Measurements from ENCODE around the gene HOATZ. TPM values are rescaled to one million over a fixed set of nuclear protein-coding genes. Genes with fewer than 3 reads are reported as not detected.

HOATZ gene
- total RNA-seq, 1 donor from 2014 or later, result not detected

DNA sequence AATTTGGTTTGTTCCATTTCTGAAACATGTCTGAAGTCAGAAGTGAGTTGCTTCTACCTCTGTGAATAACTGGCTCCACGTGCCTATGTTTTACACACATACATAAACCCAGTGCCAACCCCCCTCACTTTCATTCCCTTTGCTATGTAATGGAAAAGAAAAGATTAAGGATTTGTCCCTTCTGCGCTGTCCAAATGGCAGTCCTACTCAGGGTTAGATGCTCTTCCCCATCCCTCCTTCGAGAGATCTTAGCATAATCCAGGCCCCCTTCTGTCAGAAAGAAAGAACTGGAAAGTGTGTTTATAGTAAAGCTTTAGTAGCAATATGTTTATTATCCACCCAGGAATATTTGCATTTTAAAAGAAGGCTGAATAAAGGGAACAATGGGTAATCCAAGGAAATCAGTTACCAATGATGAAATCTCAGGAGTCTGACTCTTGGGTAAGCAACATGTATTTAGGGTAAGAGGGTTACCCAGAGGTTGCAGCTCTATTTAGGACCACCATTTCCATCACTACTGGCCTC, 22.8 kb downstream of the HOATZ start:
- TF ChIP-seq, protein P1, sequence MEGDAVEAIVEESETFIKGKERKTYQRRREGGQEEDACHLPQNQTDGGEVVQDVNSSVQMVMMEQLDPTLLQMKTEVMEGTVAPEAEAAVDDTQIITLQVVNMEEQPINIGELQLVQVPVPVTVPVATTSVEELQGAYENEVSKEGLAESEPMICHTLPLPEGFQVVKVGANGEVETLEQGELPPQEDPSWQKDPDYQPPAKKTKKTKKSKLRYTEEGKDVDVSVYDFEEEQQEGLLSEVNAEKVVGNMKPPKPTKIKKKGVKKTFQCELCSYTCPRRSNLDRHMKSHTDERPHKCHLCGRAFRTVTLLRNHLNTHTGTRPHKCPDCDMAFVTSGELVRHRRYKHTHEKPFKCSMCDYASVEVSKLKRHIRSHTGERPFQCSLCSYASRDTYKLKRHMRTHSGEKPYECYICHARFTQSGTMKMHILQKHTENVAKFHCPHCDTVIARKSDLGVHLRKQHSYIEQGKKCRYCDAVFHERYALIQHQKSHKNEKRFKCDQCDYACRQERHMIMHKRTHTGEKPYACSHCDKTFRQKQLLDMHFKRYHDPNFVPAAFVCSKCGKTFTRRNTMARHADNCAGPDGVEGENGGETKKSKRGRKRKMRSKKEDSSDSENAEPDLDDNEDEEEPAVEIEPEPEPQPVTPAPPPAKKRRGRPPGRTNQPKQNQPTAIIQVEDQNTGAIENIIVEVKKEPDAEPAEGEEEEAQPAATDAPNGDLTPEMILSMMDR (IDR thresholded peaks at IDR 0.05), result no peak
- POLR2A ChIA-PET, result no interaction called here
- no peak overlapping the region for H3K27ac Mint-ChIP-seq
- H3K27me3 Mint-ChIP-seq, result peaks cover 61% of the 10 kb centered on the region
- H3K36me3 Mint-ChIP-seq (ENCODE audit: low read depth), result no peaks in the 10 kb centered on the region
- no peak overlapping the region for H3K4me3 Mint-ChIP-seq
- CTCF ChIA-PET, result no interaction called here
- no peak for ATAC-seq (ENCODE audit: low read depth)
- peaks cover 15% of the 10 kb centered on the region for H3K4me1 Mint-ChIP-seq
- intact Hi-C loops (cut with micrococcal nuclease), result no loop called here
- H3K9me3 Mint-ChIP-seq, result no peaks in the 10 kb centered on the region
- DNase-seq, result no peak

DNA sequence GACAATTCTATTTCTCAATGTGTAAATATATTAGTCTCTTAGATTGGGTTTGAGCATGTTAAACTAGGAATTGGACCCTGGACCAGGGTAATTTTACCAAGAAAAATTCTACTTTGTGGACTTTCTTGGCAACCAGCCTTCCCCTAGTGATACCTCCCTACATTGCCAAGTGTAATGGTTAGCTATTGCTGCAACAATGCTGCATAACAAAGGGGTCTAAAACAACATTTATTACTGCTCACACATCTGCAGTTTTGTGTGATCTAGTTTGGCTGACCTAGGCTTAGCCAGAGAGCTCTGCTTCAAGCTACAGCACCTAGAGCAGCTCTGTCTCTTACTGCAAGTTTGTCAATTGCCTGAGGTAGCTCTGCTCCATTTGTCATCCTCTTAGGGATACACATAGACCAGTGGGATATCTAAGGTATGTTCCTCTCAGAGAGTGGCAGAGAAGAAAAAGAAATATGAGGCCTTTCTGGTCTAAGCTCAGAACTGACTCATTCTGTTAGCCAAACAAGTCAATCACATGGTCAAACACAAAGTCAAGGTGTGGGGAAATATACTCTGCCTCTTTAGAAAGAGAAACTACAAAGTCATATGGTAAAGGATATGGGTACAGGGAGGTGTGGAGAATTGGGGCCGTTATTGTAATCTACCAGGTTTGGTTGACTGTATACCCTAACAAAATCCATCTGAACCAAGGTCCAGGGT, 24.0 kb downstream of the HOATZ start:
- POLR2A ChIA-PET, result no interaction called here
- H3K36me3 Mint-ChIP-seq (ENCODE audit: low read depth), result no peaks in the 10 kb centered on the region
- H3K4me3 Mint-ChIP-seq, result no peak overlapping the region
- peaks cover 71% of the 10 kb centered on the region for H3K27me3 Mint-ChIP-seq
- TF ChIP-seq, protein P1 (IDR thresholded peaks at IDR 0.05), result no peak
- no peak for ATAC-seq (ENCODE audit: low read depth)
- peaks cover 15% of the 10 kb centered on the region for H3K4me1 Mint-ChIP-seq
- intact Hi-C loops (cut with micrococcal nuclease), result no loop called here
- DNase-seq, result no peak
- CTCF ChIA-PET, result no interaction called here
- no peak overlapping the region for H3K27ac Mint-ChIP-seq
- no peaks in the 10 kb centered on the region for H3K9me3 Mint-ChIP-seq

DNA sequence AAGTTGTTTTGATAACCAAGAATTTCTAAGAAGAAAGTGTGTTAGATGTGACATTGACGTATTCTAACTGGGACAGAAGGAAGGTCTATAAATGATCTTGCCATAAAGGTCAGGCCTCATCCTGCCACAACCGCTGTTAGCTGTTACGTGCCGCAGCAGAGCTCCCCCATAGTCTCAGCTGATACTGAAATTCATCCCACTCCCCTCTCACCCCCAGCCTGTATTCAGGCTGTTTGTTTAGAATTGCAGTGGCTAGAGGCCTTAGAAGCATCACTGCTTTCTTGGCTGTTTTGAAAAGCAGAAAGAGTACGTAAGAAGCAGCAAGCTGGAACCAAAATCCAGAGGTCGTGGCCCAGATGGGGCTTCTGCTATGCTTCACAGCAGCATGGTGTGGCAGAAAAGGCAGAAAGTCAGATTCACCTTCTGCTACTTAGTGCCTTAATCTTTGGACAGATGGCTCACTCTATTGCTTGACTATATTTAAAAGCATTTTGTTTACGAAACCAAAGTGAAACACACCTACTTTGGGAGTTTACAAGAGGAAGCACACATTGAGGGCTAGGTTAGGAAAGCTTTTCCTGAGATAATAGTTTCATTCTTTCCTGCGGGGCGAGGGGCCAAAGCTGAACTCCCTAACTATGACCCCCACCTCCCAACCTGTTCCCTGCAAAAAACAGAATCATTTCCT, 25.0 kb downstream of the HOATZ start:
- Mint-ChIP-seq H3K9me3 (no peaks in the 10 kb centered on the region), H3K4me1 (peaks cover 15% of the 10 kb centered on the region), H3K27me3 (peaks cover 67% of the 10 kb centered on the region), H3K36me3 (ENCODE audit: low read depth) (no peaks in the 10 kb centered on the region), H3K27ac (no peak overlapping the region), H3K4me3 (no peak overlapping the region)
- DNase-seq (no peak), ATAC-seq (ENCODE audit: low read depth) (no peak)
- ChIA-PET CTCF (no interaction called here), POLR2A (no interaction called here)
- TF ChIP-seq, protein P1 (IDR thresholded peaks at IDR 0.05), result no peak
- intact Hi-C loops (cut with micrococcal nuclease), result no loop called here

DNA sequence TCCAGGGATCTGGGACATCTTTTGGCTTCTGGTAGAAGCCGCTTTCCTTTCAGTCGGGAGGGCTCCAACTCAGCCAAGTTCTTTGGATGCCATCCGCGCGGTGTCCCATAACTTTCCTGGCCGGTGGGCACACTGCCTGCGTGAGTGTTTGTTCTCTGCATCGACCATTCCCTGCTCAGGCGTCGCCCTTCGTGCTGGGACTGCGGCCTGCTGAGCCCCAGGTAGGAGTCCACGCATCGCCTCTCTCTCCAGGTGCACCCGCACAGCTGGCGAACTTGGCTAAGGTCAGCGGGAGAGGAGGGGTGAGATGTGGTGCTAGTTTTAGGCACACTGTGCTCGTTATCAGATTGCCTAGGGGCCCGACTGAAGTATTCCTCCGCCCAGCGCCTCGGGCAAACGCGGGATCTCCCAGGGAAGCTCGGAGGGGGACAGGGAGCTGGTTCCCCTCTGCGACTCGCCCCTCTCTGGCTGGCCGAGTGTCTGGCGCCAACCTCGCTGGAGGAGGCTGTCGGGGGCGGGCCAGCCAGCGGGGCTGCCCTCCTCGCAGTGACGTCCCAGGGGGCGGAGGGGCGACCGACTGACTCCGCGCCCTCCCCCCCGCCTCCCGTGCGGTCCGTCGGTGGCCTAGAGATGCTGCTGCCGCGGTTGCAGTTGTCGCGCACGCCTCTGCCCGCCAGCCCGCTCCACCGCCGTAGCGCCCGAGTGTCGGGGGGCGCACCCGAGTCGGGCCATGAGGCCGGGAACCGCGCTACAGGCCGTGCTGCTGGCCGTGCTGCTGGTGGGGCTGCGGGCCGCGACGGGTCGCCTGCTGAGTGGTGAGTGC, 25.7 kb downstream of the HOATZ start, which contains the start of gene LAYN:
Gene LAYN (plus strand): TSS at position 607 of the 823 bp plus-strand sequence. CDS start 124 bp downstream, at position 731.
- peaks cover 68% of the 10 kb centered on the region for H3K27me3 Mint-ChIP-seq
- TF ChIP-seq, protein P1 (IDR thresholded peaks at IDR 0.05), result no peak

DNA sequence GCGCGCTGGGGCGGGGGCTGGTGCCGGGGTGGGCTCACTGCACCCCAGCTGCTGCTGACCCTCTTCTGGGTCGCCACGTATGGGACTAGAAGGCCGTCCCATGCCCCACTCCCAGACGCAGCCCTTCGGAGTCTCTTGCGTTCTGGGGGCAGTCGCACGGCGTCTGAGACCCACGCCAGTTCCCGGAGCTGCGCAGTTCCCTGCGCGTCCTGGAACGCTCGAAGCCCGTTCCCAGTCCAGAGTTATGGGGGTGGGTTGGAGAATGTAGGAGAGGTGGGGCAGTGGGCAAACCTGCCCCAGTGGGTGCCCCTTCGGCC, 26.3 kb downstream of the HOATZ start:
- Mint-ChIP-seq H3K27me3 (peaks cover 68% of the 10 kb centered on the region), H3K4me1 (peaks cover 15% of the 10 kb centered on the region), H3K36me3 (ENCODE audit: low read depth) (no peaks in the 10 kb centered on the region), H3K9me3 (no peaks in the 10 kb centered on the region), H3K27ac (no peak overlapping the region), H3K4me3 (peak overlapping the region; percentile 44)
- ATAC-seq (ENCODE audit: low read depth), result peak; percentile 31
- ChIA-PET CTCF (no interaction called here), POLR2A (no interaction called here)
- TF ChIP-seq, protein P1 (IDR thresholded peaks at IDR 0.05), result no peak
- no peak for DNase-seq
- intact Hi-C loops (cut with micrococcal nuclease), result no loop called here

More for the DNA sequence above, 25.7 kb downstream of the HOATZ start, which contains the start of gene LAYN:
- ATAC-seq (ENCODE audit: low read depth) (peak; percentile 37), DNase-seq (peak; percentile 23)
- Mint-ChIP-seq H3K9me3 (no peaks in the 10 kb centered on the region), H3K27ac (no peak within 1 kb of the TSS), H3K4me1 (peaks cover 15% of the 10 kb centered on the region), H3K4me3 (peak within 1 kb of the TSS; percentile 63), H3K36me3 (ENCODE audit: low read depth) (no peaks in the 10 kb centered on the region)
- POLR2A ChIA-PET, result no interaction called here
- intact Hi-C loops (cut with micrococcal nuclease), result no loop called here
- CTCF ChIA-PET, result no interaction called here
